ENCODE measurements around the gene TOX3.

DNA sequence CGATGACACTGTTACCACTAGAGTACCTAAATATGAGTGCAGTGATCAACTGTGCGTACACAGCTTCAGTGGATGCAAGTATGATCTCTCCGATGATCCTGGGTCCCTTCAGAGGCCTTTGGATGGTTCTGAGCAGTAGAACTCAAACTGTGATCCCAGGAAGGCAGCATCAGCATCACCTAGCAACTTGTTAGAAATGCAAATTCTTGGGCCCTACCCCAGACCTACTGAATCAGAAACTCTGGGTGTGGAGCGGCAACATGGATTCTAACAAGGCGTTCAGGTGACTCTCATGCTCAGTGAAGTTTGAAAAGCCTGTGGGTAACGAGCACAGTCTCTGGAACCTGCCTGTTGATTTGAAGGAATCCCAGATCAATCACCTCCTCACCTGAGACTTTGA, 25.4 kb downstream of the TOX3 start:
- TF ChIP-seq, protein P1, sequence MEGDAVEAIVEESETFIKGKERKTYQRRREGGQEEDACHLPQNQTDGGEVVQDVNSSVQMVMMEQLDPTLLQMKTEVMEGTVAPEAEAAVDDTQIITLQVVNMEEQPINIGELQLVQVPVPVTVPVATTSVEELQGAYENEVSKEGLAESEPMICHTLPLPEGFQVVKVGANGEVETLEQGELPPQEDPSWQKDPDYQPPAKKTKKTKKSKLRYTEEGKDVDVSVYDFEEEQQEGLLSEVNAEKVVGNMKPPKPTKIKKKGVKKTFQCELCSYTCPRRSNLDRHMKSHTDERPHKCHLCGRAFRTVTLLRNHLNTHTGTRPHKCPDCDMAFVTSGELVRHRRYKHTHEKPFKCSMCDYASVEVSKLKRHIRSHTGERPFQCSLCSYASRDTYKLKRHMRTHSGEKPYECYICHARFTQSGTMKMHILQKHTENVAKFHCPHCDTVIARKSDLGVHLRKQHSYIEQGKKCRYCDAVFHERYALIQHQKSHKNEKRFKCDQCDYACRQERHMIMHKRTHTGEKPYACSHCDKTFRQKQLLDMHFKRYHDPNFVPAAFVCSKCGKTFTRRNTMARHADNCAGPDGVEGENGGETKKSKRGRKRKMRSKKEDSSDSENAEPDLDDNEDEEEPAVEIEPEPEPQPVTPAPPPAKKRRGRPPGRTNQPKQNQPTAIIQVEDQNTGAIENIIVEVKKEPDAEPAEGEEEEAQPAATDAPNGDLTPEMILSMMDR (IDR thresholded peaks at IDR 0.05; ENCODE audit: low read length), result no peak
- TF ChIP-seq EZH2 (IDR thresholded peaks at IDR 0.05; ENCODE audit: borderline replicate concordance, low read length), result no peak

All from OCI-LY1 (cell line).